Measurements from ENCODE around the gene AFAP1L2. TPM values are rescaled to one million over a fixed set of nuclear protein-coding genes. Genes with fewer than 3 reads are reported as not detected.

AFAP1L2 gene
- polyA plus RNA-seq, 1 donor from 2014 or later, result 0.88 TPM

- Histone ChIP-seq H3K9me3 (ENCODE audit: low read length) (no peaks in the 10 kb centered on the region), H3F3A (ENCODE audit: insufficient read depth, low read length, poor library complexity, severe bottlenecking) (no peaks in the 10 kb centered on the region), H3K36me3 (ENCODE audit: insufficient read depth, low read length) (no peaks in the 10 kb centered on the region), H3K4me2 (ENCODE audit: low read length) (no peak overlapping the region), H4K20me1 (ENCODE audit: insufficient read depth) (no peaks in the 10 kb centered on the region), H3K27ac (ENCODE audit: low read length) (no peak overlapping the region), H3K79me2 (replicated peaks; ENCODE audit: insufficient read depth, low read length) (no peaks in the 10 kb centered on the region), H3K9ac (ENCODE audit: low read length) (no peak overlapping the region), H3K4me3 (ENCODE audit: low read length) (no peak overlapping the region), H3K9me2 (ENCODE audit: insufficient read depth, low read length) (no peaks in the 10 kb centered on the region), H2AFZ (ENCODE audit: low read depth, low read length) (no peak overlapping the region), H3K27me3 (ENCODE audit: insufficient read depth, low read depth, low read length) (no peaks in the 10 kb centered on the region)
- TF ChIP-seq, protein P1, sequence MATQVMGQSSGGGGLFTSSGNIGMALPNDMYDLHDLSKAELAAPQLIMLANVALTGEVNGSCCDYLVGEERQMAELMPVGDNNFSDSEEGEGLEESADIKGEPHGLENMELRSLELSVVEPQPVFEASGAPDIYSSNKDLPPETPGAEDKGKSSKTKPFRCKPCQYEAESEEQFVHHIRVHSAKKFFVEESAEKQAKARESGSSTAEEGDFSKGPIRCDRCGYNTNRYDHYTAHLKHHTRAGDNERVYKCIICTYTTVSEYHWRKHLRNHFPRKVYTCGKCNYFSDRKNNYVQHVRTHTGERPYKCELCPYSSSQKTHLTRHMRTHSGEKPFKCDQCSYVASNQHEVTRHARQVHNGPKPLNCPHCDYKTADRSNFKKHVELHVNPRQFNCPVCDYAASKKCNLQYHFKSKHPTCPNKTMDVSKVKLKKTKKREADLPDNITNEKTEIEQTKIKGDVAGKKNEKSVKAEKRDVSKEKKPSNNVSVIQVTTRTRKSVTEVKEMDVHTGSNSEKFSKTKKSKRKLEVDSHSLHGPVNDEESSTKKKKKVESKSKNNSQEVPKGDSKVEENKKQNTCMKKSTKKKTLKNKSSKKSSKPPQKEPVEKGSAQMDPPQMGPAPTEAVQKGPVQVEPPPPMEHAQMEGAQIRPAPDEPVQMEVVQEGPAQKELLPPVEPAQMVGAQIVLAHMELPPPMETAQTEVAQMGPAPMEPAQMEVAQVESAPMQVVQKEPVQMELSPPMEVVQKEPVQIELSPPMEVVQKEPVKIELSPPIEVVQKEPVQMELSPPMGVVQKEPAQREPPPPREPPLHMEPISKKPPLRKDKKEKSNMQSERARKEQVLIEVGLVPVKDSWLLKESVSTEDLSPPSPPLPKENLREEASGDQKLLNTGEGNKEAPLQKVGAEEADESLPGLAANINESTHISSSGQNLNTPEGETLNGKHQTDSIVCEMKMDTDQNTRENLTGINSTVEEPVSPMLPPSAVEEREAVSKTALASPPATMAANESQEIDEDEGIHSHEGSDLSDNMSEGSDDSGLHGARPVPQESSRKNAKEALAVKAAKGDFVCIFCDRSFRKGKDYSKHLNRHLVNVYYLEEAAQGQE (IDR thresholded peaks at IDR 0.05; ENCODE audit: borderline replicate concordance), result no peak
- no peak for TF ChIP-seq RAD21 (conservative IDR thresholded peaks at IDR 0.05)
- TF ChIP-seq, protein P2, sequence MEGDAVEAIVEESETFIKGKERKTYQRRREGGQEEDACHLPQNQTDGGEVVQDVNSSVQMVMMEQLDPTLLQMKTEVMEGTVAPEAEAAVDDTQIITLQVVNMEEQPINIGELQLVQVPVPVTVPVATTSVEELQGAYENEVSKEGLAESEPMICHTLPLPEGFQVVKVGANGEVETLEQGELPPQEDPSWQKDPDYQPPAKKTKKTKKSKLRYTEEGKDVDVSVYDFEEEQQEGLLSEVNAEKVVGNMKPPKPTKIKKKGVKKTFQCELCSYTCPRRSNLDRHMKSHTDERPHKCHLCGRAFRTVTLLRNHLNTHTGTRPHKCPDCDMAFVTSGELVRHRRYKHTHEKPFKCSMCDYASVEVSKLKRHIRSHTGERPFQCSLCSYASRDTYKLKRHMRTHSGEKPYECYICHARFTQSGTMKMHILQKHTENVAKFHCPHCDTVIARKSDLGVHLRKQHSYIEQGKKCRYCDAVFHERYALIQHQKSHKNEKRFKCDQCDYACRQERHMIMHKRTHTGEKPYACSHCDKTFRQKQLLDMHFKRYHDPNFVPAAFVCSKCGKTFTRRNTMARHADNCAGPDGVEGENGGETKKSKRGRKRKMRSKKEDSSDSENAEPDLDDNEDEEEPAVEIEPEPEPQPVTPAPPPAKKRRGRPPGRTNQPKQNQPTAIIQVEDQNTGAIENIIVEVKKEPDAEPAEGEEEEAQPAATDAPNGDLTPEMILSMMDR (IDR thresholded peaks at IDR 0.05; ENCODE audit: poor library complexity, severe bottlenecking), result no peak
- TF ChIP-seq EZH2 (IDR thresholded peaks at IDR 0.05; ENCODE audit: borderline replicate concordance, insufficient read depth, low read length, poor library complexity, severe bottlenecking), result no peak
- no peak for TF ChIP-seq SMC3 (conservative IDR thresholded peaks at IDR 0.05; ENCODE audit: poor library complexity)
- no peak for TF ChIP-seq MXI1 (conservative IDR thresholded peaks at IDR 0.05; ENCODE audit: poor library complexity, severe bottlenecking)
- no peak for TF ChIP-seq EP300 (conservative IDR thresholded peaks at IDR 0.05; ENCODE audit: poor library complexity, severe bottlenecking)
- no peak for TF ChIP-seq TAF1 (IDR thresholded peaks at IDR 0.05; ENCODE audit: low read depth)
- no peak for TF ChIP-seq POLR2AphosphoS5 (IDR thresholded peaks at IDR 0.05)
Measured at GRCh38 chr10:114311496-114312209, 92.6 kb downstream of the AFAP1L2 start.

GRCh38 chr10:114311023-114311422, 93.3 kb downstream of the AFAP1L2 start:
- Histone ChIP-seq H3K27ac (ENCODE audit: low read length) (no peak overlapping the region), H3K9me2 (ENCODE audit: insufficient read depth, low read length) (no peaks in the 10 kb centered on the region), H3K9ac (ENCODE audit: low read length) (no peak overlapping the region), H3K9me3 (ENCODE audit: low read length) (no peaks in the 10 kb centered on the region), H3K27me3 (ENCODE audit: insufficient read depth, low read depth, low read length) (no peaks in the 10 kb centered on the region), H3K36me3 (ENCODE audit: insufficient read depth, low read length) (no peaks in the 10 kb centered on the region), H3K4me2 (ENCODE audit: low read length) (no peak overlapping the region), H2AFZ (ENCODE audit: low read depth, low read length) (no peak overlapping the region), H4K20me1 (ENCODE audit: insufficient read depth) (no peaks in the 10 kb centered on the region), H3K79me2 (replicated peaks; ENCODE audit: insufficient read depth, low read length) (no peaks in the 10 kb centered on the region), H3F3A (ENCODE audit: insufficient read depth, low read length, poor library complexity, severe bottlenecking) (no peaks in the 10 kb centered on the region), H3K4me3 (ENCODE audit: low read length) (no peak overlapping the region)
- TF ChIP-seq EZH2 (IDR thresholded peaks at IDR 0.05; ENCODE audit: borderline replicate concordance, insufficient read depth, low read length, poor library complexity, severe bottlenecking) (no peak), EP300 (conservative IDR thresholded peaks at IDR 0.05; ENCODE audit: poor library complexity, severe bottlenecking) (no peak), RAD21 (conservative IDR thresholded peaks at IDR 0.05) (no peak), POLR2AphosphoS5 (IDR thresholded peaks at IDR 0.05) (no peak), TAF1 (IDR thresholded peaks at IDR 0.05; ENCODE audit: low read depth) (no peak), MXI1 (conservative IDR thresholded peaks at IDR 0.05; ENCODE audit: poor library complexity, severe bottlenecking) (no peak), SMC3 (conservative IDR thresholded peaks at IDR 0.05; ENCODE audit: poor library complexity) (no peak)
- TF ChIP-seq, protein P2 (IDR thresholded peaks at IDR 0.05; ENCODE audit: poor library complexity, severe bottlenecking), result no peak
- TF ChIP-seq, protein P1 (IDR thresholded peaks at IDR 0.05; ENCODE audit: borderline replicate concordance), result no peak

Measured in neural cell (in vitro differentiated cells).